GM21576 (cell line): ENCODE data around the gene DTYMK.

Experiments used
- ATAC-seq: cut with Tn5 transposase; IDR thresholded peaks from one replicate; pipeline ENCODE4 v1.9.1; 2021; ENCODE audit warnings: mild to moderate bottlenecking, moderate library complexity; ENCODE audit not compliant: unreplicated experiment

Gene DTYMK

GRCh38 chr2:241652722-241653121, 33.9 kb downstream of the DTYMK start:
- no peak for ATAC-seq

DNA sequence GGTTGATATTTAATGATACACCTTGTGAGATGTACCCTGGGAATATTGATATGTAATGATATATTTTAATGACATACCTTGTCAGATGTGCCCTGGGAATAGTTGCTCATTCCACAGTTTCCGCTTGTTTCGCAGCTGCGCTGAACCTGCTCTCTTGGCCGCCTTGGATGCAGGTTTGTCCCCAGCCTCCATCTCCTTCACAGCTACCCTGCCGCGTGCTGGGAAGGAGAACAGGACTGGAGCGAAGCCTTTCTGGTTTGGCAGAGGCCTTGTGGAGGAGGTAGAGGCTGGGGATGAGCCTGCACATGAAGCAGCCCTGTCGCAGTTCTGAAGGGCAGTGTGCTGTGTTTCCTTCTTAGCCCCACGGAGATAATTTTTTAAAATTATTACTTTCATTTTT, 34.5 kb downstream of the DTYMK start:
- ATAC-seq = no peak

GRCh38 chr2:241649927-241650326, 36.7 kb downstream of the DTYMK start:
- no peak for ATAC-seq

DNA sequence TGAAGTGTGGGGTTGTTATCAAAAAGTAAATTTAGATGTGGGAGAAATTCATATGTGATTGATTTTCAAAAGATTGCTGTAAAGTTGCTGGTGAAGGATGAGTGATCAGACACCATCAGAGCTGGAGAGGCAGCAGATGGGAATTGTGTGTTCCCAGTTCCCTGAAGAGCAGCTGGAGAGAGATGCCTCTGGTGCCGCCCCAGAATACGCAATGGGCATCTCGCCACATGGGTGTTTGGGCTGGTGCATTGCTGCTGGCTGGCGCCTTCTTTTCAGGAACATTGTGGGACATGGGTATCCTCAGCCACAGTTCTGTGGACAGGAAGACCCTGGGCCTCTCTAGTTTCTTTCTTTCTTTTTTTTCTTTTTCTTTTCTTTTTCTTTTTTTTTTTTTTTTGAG, 37.2 kb downstream of the DTYMK start:
- ATAC-seq = no peak

GRCh38 chr2:241648453-241648852, 38.2 kb downstream of the DTYMK start:
- ATAC-seq = no peak

- no peak for ATAC-seq
Observed at GRCh38 chr2:241645915-241646645, 40.5 kb downstream of the DTYMK start.

DNA sequence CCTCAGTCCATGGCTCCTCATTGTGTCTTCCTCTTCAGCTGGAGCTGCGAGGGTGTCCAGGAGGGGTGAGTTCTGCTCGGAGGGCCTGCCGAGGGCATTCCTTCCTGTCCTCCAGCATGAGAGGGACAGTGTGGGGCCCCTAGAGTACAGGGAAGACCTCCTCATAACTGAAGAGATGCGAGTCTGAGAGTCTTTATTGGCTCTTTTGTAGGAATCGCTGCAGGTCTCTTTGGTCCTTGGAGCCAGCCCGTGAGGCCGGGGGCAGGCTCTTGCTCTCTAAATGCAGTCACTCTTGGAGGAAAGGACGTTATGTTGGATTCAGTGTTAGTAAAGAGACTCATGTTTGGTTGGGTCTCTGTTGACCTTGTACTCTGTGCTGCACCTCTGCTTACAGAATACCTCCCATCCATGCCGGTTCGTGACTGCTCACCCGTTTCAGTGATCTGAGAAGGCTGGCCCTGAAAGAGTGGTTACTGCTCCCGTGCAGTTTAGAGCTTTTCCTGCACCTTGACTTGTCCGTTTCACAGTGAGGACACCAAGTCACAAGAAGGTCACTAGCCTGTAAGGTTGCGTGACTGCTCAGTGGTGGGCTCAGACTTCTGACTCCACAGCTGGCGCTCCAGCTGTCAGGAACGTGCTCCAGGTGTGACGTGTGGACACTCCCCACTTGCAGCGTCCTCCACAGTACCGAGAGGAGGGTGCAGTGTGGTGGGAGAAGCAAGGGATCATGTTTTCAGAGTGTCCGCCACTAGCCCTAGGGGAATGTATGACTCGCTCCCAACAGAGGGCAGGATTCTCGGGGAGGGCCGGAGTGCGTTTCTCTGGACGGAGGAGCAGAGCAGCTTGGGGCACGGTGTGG, 41.3 kb downstream of the DTYMK start:
- ATAC-seq = no peak

DNA sequence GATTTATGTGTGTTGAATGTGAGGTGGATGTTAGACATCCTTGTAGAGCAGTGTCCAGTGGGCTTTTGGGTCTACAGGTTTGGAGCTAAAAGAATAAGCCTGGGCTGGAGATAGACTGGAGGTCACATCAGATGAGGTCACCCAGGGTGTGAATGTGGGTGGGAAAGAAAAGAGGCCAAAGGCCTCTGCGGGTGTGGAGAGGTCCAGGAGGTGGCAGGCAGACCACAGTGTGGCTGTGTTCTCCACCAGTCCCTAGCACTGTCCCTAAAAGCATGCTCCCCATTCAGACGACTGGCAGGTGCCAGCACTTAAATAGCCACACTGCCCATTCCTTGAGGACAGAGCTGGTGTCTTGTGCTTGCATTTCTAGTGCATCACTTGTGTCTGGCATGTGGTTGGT, 45.0 kb downstream of the DTYMK start:
- no peak for ATAC-seq

DNA sequence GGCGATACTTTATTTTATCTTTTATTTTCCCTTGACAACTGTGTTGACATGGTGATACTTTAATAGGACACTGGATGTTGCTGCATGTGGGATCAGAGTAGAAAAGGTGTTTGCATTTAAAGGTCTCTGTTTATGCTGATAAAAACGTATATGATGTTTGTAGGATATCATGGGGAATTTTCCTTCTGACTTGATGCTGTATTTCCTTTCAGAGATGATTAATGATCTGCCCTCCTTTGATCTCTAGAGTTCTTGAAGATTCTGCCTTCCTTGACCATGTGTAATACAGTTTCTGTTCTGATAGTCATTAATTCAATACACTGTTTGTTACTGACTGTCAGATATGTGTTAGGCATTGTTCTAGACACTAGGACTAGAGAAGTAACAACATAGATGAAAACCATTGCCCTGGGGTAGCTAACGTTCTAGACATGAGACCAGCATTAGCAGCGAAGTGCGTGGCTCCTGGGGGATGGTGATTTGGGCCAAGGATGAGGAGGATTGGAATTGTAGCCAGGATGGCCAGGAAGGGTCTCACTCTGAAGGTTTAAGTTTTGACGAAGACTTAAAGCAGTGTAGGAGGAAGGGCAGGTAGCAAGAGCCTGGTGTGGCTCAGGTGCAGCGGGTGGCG, 46.3 kb downstream of the DTYMK start:
- ATAC-seq = no peak

DNA sequence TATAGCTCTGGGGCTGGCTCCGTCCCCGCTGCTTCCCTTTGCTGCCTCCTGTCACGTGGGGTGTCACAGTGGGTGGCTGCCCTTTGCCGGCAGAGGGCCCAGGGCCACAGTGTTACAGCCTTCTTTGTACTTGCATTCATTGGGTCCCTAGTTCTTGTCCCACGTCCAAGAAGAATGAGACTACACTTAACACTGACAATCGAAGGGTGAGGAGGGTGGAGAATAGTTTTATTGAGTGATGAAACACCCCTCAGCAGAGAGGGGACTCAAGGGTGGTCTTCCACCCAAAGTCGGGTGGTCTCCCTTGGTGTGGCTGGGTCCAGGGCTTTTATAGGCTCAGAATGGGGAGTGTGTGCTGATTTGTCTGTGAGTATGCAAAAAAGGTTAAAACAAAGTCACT, 47.2 kb downstream of the DTYMK start:
- no peak for ATAC-seq

DNA sequence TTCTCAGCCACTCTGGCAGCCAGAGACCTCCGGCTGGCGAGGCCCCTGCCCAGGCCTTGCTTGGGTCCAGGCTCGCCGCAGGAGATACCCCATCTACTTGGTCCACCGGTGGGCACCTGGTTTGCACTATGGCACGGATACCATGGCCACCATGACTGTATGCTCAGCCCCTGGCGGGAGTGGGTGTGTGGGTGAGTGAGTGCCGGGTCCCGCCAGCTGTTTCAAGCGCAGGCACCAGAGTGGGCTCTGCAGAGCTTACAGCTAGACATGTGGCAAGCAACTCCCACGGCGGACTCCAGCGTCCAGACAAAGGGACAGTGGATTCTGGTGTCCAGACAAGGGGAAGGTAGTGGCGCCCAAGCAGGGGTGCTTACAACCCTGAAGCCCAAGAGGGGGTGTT, 47.7 kb downstream of the DTYMK start:
- ATAC-seq = no peak

GRCh38 chr2:241637795-241638660, 48.6 kb downstream of the DTYMK start:
- ATAC-seq = peak; percentile 14

- peak; percentile 57 for ATAC-seq
Observed at GRCh38 chr2:241637018-241637794, 49.4 kb downstream of the DTYMK start, which contains the start of the genes ATG4B and THAP4. ATG4B (plus strand) TSS chr2:241637693; CDS start chr2:241637715, 22 bp downstream. THAP4 (minus strand) TSS chr2:241637158; CDS start chr2:241637017, 141 bp downstream.

- ATAC-seq = peak; percentile 23
Observed at GRCh38 chr2:241636182-241637017, 50.2 kb downstream of the DTYMK start.

- ATAC-seq = no peak
Observed at GRCh38 chr2:241635756-241636155, 50.9 kb downstream of the DTYMK start.

DNA sequence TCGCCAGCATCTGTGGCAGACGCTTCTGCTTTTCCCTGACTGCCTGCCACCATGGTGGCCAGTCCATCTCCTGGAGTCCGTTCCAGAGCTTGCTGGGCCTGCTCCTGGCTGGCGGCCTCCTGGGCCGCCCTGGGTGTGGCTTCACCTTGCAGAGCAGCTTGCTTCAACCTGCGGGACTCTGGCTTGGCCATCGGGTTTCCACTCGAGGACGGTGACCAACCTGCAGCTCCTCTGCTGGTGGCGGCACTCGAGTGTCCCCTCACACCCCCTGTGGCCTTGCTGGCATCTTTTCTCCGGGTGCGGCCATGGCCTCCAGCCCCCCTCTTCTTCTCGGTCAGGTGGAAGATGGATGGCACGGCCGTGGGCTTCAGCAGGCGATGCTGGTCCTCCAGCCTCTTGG, 53.1 kb downstream of the DTYMK start:
- no peak for ATAC-seq

GRCh38 chr2:241632478-241633325, 53.9 kb downstream of the DTYMK start:
- ATAC-seq = no peak
